Neural progenitor cell (in vitro differentiated cells): Measurements from ENCODE around the gene ZNF324B. TPM values are rescaled to one million over a fixed set of nuclear protein-coding genes. Genes with fewer than 3 reads are reported as not detected.

ENCODE experiments used
- DNase-seq: peaks from one replicate; pipeline ENCODE4 v3.0.0-alpha.2; 2016; ENCODE audit warnings: low spot score
- H2AFZ ChIP-seq: fragments of 200-600 bp; sonication (generic); replicated peaks from 2 replicates; pipeline ENCODE4 v1.6.1; 2016; ENCODE audit warnings: antibody characterized with exemption
- H3F3A ChIP-seq: fragments of 200-600 bp; sonication (generic); 2 replicates; pipeline ENCODE4 v1.6.1; 2016; ENCODE audit warnings: antibody characterized with exemption, low read depth
- H3K27ac ChIP-seq: fragments of 200-600 bp; sonication (generic); 2 replicates; pipeline ENCODE4 v1.5.1; 2016; ENCODE audit warnings: mild to moderate bottlenecking
- H3K27me3 ChIP-seq: fragments of 200-600 bp; sonication (generic); 2 replicates; pipeline ENCODE4 v1.6.1; 2016; ENCODE audit warnings: mild to moderate bottlenecking, moderate library complexity
- H3K36me3 ChIP-seq: fragments of 200-600 bp; sonication (generic); 2 replicates; pipeline ENCODE4 v1.5.1; 2016
- H3K4me1 ChIP-seq: fragments of 200-600 bp; sonication (generic); 2 replicates; pipeline ENCODE4 v1.6.1; 2016; ENCODE audit warnings: mixed run types
- H3K4me2 ChIP-seq: fragments of 200-600 bp; sonication (generic); 2 replicates; pipeline ENCODE4 v1.6.1; 2016
- H3K4me3 ChIP-seq: fragments of 200-600 bp; sonication (generic); 2 replicates; pipeline ENCODE4 v1.5.1; 2016
- H3K79me2 ChIP-seq: fragments of 200-600 bp; sonication (generic); 2 replicates; pipeline ENCODE4 v1.6.1; 2016; ENCODE audit warnings: low read depth
- H3K9ac ChIP-seq: fragments of 200-600 bp; sonication (generic); 2 replicates; pipeline ENCODE4 v1.6.1; 2016
- H3K9me3 ChIP-seq: fragments of 200-600 bp; sonication (generic); 2 replicates; pipeline ENCODE4 v1.5.1; 2016; ENCODE audit warnings: low read depth
- H4K20me1 ChIP-seq: fragments of 200-600 bp; sonication (generic); 2 replicates; pipeline ENCODE4 v1.6.1; 2016; ENCODE audit warnings: low read depth
- H3K27ac Mint-ChIP-seq: 3 replicates; pipeline ENCODE4 v1.8.0; 2021; ENCODE audit warnings: mixed read lengths
- H3K27me3 Mint-ChIP-seq: 2 replicates; pipeline ENCODE4 v1.8.0; 2022; ENCODE audit warnings: low read depth, mild to moderate bottlenecking, inconsistent platforms, moderate library complexity, mixed read lengths; ENCODE audit not compliant: insufficient read depth
- H3K36me3 Mint-ChIP-seq: 3 replicates; pipeline ENCODE4 v1.8.0; 2021; ENCODE audit warnings: mixed read lengths
- H3K4me1 Mint-ChIP-seq: 3 replicates; pipeline ENCODE4 v1.8.0; 2021; ENCODE audit warnings: mixed read lengths
- H3K4me3 Mint-ChIP-seq: 3 replicates; pipeline ENCODE4 v1.8.0; 2021; ENCODE audit warnings: mild to moderate bottlenecking, moderate library complexity, mixed read lengths
- H3K9me3 Mint-ChIP-seq: 3 replicates; pipeline ENCODE4 v1.8.0; 2020; ENCODE audit warnings: mixed read lengths
- EZH2 ChIP-seq: fragments of 200-600 bp; sonication (generic); IDR thresholded peaks from 2 replicates; pipeline ENCODE4 v1.6.1; 2017; ENCODE audit warnings: antibody characterized with exemption, mild to moderate bottlenecking, moderate library complexity
- EZH2phosphoT487 ChIP-seq: fragments of 200-600 bp; sonication (generic); IDR thresholded peaks from 2 replicates; pipeline ENCODE4 v1.6.1; 2017; ENCODE audit warnings: antibody characterized with exemption
- total RNA-seq: library from RNA; depleted of rRNA; stranded (reverse); fragments of >200 nt; gene quantifications from 2 replicates; pipeline ENCODE4 v1.2.3, GENCODE V29; 2015; ENCODE audit warnings: low replicate concordance
- TF ChIP-seq, protein P1 (sequence below): fragments of 200-600 bp; sonication (generic); IDR thresholded peaks from 2 replicates; pipeline ENCODE4 v1.5.1; 2017; ENCODE audit warnings: antibody characterized with exemption, mild to moderate bottlenecking

Gene ZNF324B
- total RNA-seq, 1 donor from 2014 or later = 3.2 TPM

DNA sequence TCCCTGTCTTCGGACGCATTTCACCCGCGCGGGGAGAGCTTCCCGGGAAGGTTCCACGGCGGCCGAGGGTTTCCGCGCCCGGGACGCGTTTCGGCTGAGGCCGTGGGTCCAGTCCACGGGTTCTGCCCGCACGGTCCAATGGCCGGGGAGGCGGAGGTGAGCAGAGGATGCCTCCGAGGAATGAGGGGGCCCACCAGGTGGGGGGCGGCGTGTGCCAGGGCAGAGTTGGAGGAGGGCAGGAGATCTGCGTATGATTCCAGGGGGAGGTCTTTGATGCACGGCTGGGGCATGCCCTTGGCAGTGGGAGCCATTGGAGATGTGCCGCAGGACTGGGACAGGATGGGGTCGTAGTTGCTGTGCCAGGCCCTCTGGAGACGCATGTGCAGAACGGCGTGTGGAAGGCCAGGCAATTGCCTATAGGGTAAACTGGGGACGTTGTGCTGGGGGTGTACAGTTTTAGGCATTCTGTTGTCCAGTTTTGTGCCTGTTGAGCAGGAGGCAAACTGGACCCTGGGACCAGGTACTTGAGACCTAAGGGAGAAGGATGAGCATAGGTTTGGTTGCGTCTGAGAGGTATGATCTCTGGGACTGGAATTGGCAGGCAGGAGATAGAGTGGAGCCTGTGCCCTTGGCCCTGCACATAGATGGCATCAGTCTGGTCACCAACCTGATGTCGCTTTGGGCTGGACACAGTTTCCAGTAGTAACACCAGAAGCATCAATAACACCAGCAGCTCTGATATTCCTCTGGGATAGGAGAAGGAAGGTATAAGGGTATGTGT lies 42.2 kb upstream of the ZNF324B start:
- H4K20me1 ChIP-seq = no peaks in the 10 kb centered on the region
- peaks cover 18% of the 10 kb centered on the region for H3K9me3 Mint-ChIP-seq
- H3K27ac ChIP-seq = no peak overlapping the region

DNA sequence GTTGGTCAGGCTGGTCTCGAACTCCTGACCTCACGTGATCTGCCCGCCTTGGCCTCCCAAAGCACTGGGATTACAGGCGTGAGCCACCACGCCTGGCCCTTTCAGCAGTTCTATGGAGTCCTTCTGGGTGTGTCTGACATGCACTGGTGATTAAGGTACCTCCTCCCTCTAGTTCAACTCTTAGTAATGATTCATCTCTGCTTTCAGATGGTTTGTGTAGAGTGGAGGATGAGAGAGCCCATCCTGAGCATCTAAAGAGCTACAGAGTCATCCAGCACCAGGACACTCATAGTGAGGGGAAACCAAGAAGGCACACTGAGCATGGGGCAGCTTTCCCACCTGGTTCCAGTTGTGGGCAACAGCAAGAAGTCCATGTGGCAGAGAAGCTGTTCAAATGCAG lies 34.8 kb upstream of the ZNF324B start:
- no peak overlapping the region for H3K4me3 Mint-ChIP-seq
- peaks cover 59% of the 10 kb centered on the region for H3K36me3 Mint-ChIP-seq
- no peak for DNase-seq
- H3K36me3 ChIP-seq = no peaks in the 10 kb centered on the region
- no peaks in the 10 kb centered on the region for H4K20me1 ChIP-seq
- H3K9ac ChIP-seq = no peak overlapping the region
- H3K27me3 ChIP-seq = no peaks in the 10 kb centered on the region
- no peak overlapping the region for H3K4me2 ChIP-seq
- peaks cover 20% of the 10 kb centered on the region for H3K9me3 Mint-ChIP-seq
- no peaks in the 10 kb centered on the region for H3K79me2 ChIP-seq
- H3K27ac Mint-ChIP-seq = no peak overlapping the region
- no peaks in the 10 kb centered on the region for H3F3A ChIP-seq
- no peak overlapping the region for H2AFZ ChIP-seq
- H3K27me3 Mint-ChIP-seq = peaks cover 7% of the 10 kb centered on the region
- TF ChIP-seq EZH2 (no peak), EZH2phosphoT487 (no peak)
- TF ChIP-seq, protein P1, sequence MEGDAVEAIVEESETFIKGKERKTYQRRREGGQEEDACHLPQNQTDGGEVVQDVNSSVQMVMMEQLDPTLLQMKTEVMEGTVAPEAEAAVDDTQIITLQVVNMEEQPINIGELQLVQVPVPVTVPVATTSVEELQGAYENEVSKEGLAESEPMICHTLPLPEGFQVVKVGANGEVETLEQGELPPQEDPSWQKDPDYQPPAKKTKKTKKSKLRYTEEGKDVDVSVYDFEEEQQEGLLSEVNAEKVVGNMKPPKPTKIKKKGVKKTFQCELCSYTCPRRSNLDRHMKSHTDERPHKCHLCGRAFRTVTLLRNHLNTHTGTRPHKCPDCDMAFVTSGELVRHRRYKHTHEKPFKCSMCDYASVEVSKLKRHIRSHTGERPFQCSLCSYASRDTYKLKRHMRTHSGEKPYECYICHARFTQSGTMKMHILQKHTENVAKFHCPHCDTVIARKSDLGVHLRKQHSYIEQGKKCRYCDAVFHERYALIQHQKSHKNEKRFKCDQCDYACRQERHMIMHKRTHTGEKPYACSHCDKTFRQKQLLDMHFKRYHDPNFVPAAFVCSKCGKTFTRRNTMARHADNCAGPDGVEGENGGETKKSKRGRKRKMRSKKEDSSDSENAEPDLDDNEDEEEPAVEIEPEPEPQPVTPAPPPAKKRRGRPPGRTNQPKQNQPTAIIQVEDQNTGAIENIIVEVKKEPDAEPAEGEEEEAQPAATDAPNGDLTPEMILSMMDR = no peak
- no peaks in the 10 kb centered on the region for H3K4me1 ChIP-seq
- no peak overlapping the region for H3K27ac ChIP-seq
- no peaks in the 10 kb centered on the region for H3K9me3 ChIP-seq
- no peaks in the 10 kb centered on the region for H3K4me1 Mint-ChIP-seq
- no peak overlapping the region for H3K4me3 ChIP-seq

More for the DNA sequence above, 42.2 kb upstream of the ZNF324B start:
- no peaks in the 10 kb centered on the region for H3K36me3 ChIP-seq
- H3K36me3 Mint-ChIP-seq = peaks cover 30% of the 10 kb centered on the region
- H3K9me3 ChIP-seq = no peaks in the 10 kb centered on the region
- H3K9ac ChIP-seq = no peak overlapping the region
- peak overlapping the region; percentile 28 for H2AFZ ChIP-seq
- H3K4me3 ChIP-seq = peak overlapping the region; percentile 78
- peaks cover 9% of the 10 kb centered on the region for H3K27me3 Mint-ChIP-seq
- peak overlapping the region; percentile 96 for H3K4me3 Mint-ChIP-seq
- H3K27ac Mint-ChIP-seq = peak overlapping the region; percentile 95
- H3K4me2 ChIP-seq = peak overlapping the region; percentile 98
- TF ChIP-seq, protein P1 = no peak
- no peak for TF ChIP-seq EZH2
- TF ChIP-seq EZH2phosphoT487 = no peak
- H3K4me1 ChIP-seq = peaks cover 11% of the 10 kb centered on the region
- peak; percentile 37 for DNase-seq
- H3K79me2 ChIP-seq = no peaks in the 10 kb centered on the region
- H3K4me1 Mint-ChIP-seq = peaks cover 30% of the 10 kb centered on the region
- peaks cover 16% of the 10 kb centered on the region for H3F3A ChIP-seq
- no peaks in the 10 kb centered on the region for H3K27me3 ChIP-seq

DNA sequence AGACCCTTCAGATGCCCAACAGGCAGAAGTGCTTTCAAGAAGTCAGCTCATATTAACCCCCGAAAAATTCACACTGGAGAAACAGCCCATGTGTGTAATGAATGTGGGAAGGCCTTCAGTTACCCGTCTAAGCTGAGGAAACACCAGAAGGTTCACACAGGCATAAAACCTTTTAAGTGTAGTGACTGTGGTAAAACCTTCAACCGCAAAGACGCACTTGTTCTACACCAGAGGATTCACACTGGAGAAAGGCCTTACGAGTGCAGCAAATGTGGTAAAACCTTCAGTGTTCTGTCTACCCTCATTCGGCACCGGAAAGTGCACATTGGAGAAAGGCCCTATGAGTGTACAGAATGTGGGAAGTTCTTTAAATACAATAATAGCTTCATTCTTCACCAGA lies 34.4 kb upstream of the ZNF324B start:
- Mint-ChIP-seq H3K9me3 (peaks cover 20% of the 10 kb centered on the region), H3K27ac (no peak overlapping the region), H3K4me3 (peak overlapping the region; percentile 15), H3K27me3 (peaks cover 7% of the 10 kb centered on the region), H3K4me1 (no peaks in the 10 kb centered on the region), H3K36me3 (peaks cover 59% of the 10 kb centered on the region)
- H2AFZ ChIP-seq = no peak overlapping the region
- no peaks in the 10 kb centered on the region for H3K9me3 ChIP-seq
- no peaks in the 10 kb centered on the region for H4K20me1 ChIP-seq
- H3K4me1 ChIP-seq = no peaks in the 10 kb centered on the region
- H3K4me2 ChIP-seq = no peak overlapping the region
- H3F3A ChIP-seq = no peaks in the 10 kb centered on the region
- H3K9ac ChIP-seq = no peak overlapping the region
- no peaks in the 10 kb centered on the region for H3K27me3 ChIP-seq
- no peak overlapping the region for H3K27ac ChIP-seq
- no peak overlapping the region for H3K4me3 ChIP-seq
- TF ChIP-seq EZH2phosphoT487 (no peak), EZH2 (no peak)
- TF ChIP-seq, protein P1 = no peak
- no peaks in the 10 kb centered on the region for H3K79me2 ChIP-seq
- no peaks in the 10 kb centered on the region for H3K36me3 ChIP-seq
- no peak for DNase-seq
